OCI-LY1 (cell line): ENCODE results near the gene APOD.

Experiments
- H2AFZ ChIP-seq: fragments of 200-600 bp; sonication (generic), shearing (Covaris generic); 2 replicates; pipeline ENCODE4 v1.6.0; 2014; ENCODE audit warnings: antibody characterized with exemption, mild to moderate bottlenecking, low read length
- H3F3A ChIP-seq: fragments of 200-600 bp; sonication (generic), shearing (Covaris generic); 2 replicates; pipeline ENCODE4 v1.6.0; 2014; ENCODE audit warnings: mild to moderate bottlenecking, antibody characterized with exemption, low read length, moderate library complexity; ENCODE audit not compliant: insufficient read depth
- H3K27ac ChIP-seq: fragments of 200-600 bp; sonication (generic); 2 replicates; pipeline ENCODE4 v1.5.1; 2014; ENCODE audit warnings: low read length, mixed run types, mild to moderate bottlenecking, low read depth; ENCODE audit not compliant: poor library complexity, severe bottlenecking
- H3K27me3 ChIP-seq: fragments of 200-600 bp; sonication (generic); 2 replicates; pipeline ENCODE4 v1.6.0; 2014; ENCODE audit warnings: antibody characterized with exemption, mild to moderate bottlenecking, low read length, moderate library complexity; ENCODE audit not compliant: insufficient read depth
- H3K36me3 ChIP-seq: fragments of 200-600 bp; sonication (generic); 2 replicates; pipeline ENCODE4 v1.6.1; 2014; ENCODE audit warnings: mild to moderate bottlenecking, antibody characterized with exemption, low read length, moderate library complexity, mixed read lengths; ENCODE audit not compliant: insufficient read depth
- H3K4me1 ChIP-seq: fragments of 200-600 bp; sonication (generic); 2 replicates; pipeline ENCODE4 v1.5.1; 2014; ENCODE audit warnings: mild to moderate bottlenecking, low read length, moderate library complexity; ENCODE audit not compliant: insufficient read depth, severe bottlenecking
- H3K4me2 ChIP-seq: fragments of 200-600 bp; sonication (generic), shearing (Covaris generic); 2 replicates; pipeline ENCODE4 v1.6.1; 2014; ENCODE audit warnings: low read length
- H3K4me3 ChIP-seq: fragments of 200-600 bp; sonication (generic); 2 replicates; pipeline ENCODE4 v1.5.1; 2014; ENCODE audit warnings: low read length, low read depth, mild to moderate bottlenecking, mixed read lengths; ENCODE audit not compliant: poor library complexity, severe bottlenecking
- H3K79me2 ChIP-seq: fragments of 200-600 bp; shearing (Covaris generic); 2 replicates; pipeline ENCODE4 v1.6.1; 2016; ENCODE audit warnings: mixed run types, low read length, mixed read lengths; ENCODE audit not compliant: insufficient read depth
- H3K9ac ChIP-seq: fragments of 200-600 bp; sonication (generic), shearing (Covaris generic); 2 replicates; pipeline ENCODE4 v1.6.1; 2014; ENCODE audit warnings: mild to moderate bottlenecking, low read length, mixed read lengths
- H3K9me2 ChIP-seq: fragments of 200-600 bp; sonication (generic), shearing (Covaris generic); 2 replicates; pipeline ENCODE4 v1.6.1; 2014; ENCODE audit warnings: low read depth, mild to moderate bottlenecking, low read length, mixed read lengths
- H3K9me3 ChIP-seq: fragments of 200-600 bp; shearing (Covaris generic); 2 replicates; pipeline ENCODE4 v1.6.1; 2014; ENCODE audit warnings: low read length, mixed read lengths
- H4K20me1 ChIP-seq: fragments of 200-600 bp; sonication (generic), shearing (Covaris generic); 2 replicates; pipeline ENCODE4 v1.6.0; 2016; ENCODE audit warnings: mild to moderate bottlenecking, low read length; ENCODE audit not compliant: insufficient read depth
- EZH2 ChIP-seq: fragments of 200-600 bp; sonication (generic), shearing (Covaris generic); IDR thresholded peaks from 2 replicates; pipeline ENCODE4 v1.8.0; 2017; ENCODE audit warnings: borderline replicate concordance, mixed run types, mild to moderate bottlenecking, antibody characterized with exemption, low read length, moderate library complexity, mixed read lengths
- TF ChIP-seq, protein P1 (sequence below): fragments of 200-600 bp; sonication (generic), shearing (Covaris generic); IDR thresholded peaks from 2 replicates; pipeline ENCODE4 v1.5.1; 2017; ENCODE audit warnings: mild to moderate bottlenecking, antibody characterized with exemption, low read length, moderate library complexity, mixed read lengths

The APOD gene

GRCh38 chr3:195597229-195597628 lies 13.5 kb upstream of the APOD start:
- Histone ChIP-seq H3F3A (no peaks in the 10 kb centered on the region), H3K79me2 (no peaks in the 10 kb centered on the region), H3K9ac (no peak overlapping the region), H4K20me1 (no peaks in the 10 kb centered on the region), H3K9me2 (no peaks in the 10 kb centered on the region), H3K4me3 (no peak overlapping the region), H3K4me1 (no peaks in the 10 kb centered on the region), H3K27ac (no peak overlapping the region), H3K4me2 (no peak overlapping the region), H2AFZ (no peak overlapping the region), H3K27me3 (no peaks in the 10 kb centered on the region; the same call in 1 of the 2 replicates), H3K36me3 (no peaks in the 10 kb centered on the region), H3K9me3 (no peaks in the 10 kb centered on the region)
- TF ChIP-seq EZH2: no peak
- TF ChIP-seq, protein P1, sequence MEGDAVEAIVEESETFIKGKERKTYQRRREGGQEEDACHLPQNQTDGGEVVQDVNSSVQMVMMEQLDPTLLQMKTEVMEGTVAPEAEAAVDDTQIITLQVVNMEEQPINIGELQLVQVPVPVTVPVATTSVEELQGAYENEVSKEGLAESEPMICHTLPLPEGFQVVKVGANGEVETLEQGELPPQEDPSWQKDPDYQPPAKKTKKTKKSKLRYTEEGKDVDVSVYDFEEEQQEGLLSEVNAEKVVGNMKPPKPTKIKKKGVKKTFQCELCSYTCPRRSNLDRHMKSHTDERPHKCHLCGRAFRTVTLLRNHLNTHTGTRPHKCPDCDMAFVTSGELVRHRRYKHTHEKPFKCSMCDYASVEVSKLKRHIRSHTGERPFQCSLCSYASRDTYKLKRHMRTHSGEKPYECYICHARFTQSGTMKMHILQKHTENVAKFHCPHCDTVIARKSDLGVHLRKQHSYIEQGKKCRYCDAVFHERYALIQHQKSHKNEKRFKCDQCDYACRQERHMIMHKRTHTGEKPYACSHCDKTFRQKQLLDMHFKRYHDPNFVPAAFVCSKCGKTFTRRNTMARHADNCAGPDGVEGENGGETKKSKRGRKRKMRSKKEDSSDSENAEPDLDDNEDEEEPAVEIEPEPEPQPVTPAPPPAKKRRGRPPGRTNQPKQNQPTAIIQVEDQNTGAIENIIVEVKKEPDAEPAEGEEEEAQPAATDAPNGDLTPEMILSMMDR: no peak

- Histone ChIP-seq H3K27me3 (no peaks in the 10 kb centered on the region; the same call in 1 of the 2 replicates), H2AFZ (no peak overlapping the region), H3K4me1 (no peaks in the 10 kb centered on the region), H3K9me3 (no peaks in the 10 kb centered on the region), H3F3A (no peaks in the 10 kb centered on the region), H3K9me2 (no peaks in the 10 kb centered on the region), H4K20me1 (no peaks in the 10 kb centered on the region), H3K36me3 (no peaks in the 10 kb centered on the region), H3K4me2 (no peak overlapping the region), H3K27ac (no peak overlapping the region), H3K79me2 (no peaks in the 10 kb centered on the region), H3K4me3 (no peak overlapping the region), H3K9ac (no peak overlapping the region)
- TF ChIP-seq EZH2: no peak
- TF ChIP-seq, protein P1: no peak
These were observed 13.0 kb upstream of the APOD start for GRCh38 chr3:195596765-195597171.

GRCh38 chr3:195595785-195596531 lies 12.2 kb upstream of the APOD start:
- Histone ChIP-seq H3K36me3 (no peaks in the 10 kb centered on the region), H4K20me1 (no peaks in the 10 kb centered on the region), H3F3A (no peaks in the 10 kb centered on the region), H2AFZ (no peak overlapping the region), H3K27me3 (no peaks in the 10 kb centered on the region; the same call in 1 of the 2 replicates), H3K9me3 (no peaks in the 10 kb centered on the region), H3K9me2 (no peaks in the 10 kb centered on the region), H3K4me1 (no peaks in the 10 kb centered on the region), H3K9ac (no peak overlapping the region), H3K4me3 (no peak overlapping the region), H3K27ac (no peak overlapping the region), H3K4me2 (no peak overlapping the region), H3K79me2 (no peaks in the 10 kb centered on the region)
- TF ChIP-seq EZH2: no peak
- TF ChIP-seq, protein P1: no peak
